ENCODE measurements around the gene ATG2A. TPM values are rescaled to one million over a fixed set of nuclear protein-coding genes. Genes with fewer than 3 reads are reported as not detected.

The ATG2A gene
- total and polyA plus RNA-seq, 10 of the 15 experiments (the other 5 are each of a cell fraction or from before 2014, with no cell fraction given): 0.08 to 19.0 (median 4.6) TPM

- no peak for TF ChIP-seq IRF5 (IDR thresholded peaks at IDR 0.05; ENCODE audit: borderline replicate concordance)
- TF ChIP-seq ZNF24 (IDR thresholded peaks at IDR 0.05): peak; percentile 42; the same call in 1 of the 2 replicates
- TF ChIP-seq HSF1 (IDR thresholded peaks at IDR 0.05; ENCODE audit: low read depth, low read length): no peak
- no peak for TF ChIP-seq NR2C2 (IDR thresholded peaks at IDR 0.05; ENCODE audit: borderline replicate concordance, control insufficient read depth, insufficient read length, low read depth)
- TF ChIP-seq USF1 (IDR thresholded peaks at IDR 0.05; ENCODE audit: borderline replicate concordance, extremely low read length, insufficient read depth, low read depth, low read length): no peak
- no peak for TF ChIP-seq NR2C1 (IDR thresholded peaks at IDR 0.05)
- TF ChIP-seq EZH2 (IDR thresholded peaks at IDR 0.05; ENCODE audit: borderline replicate concordance, control insufficient read depth, low read depth, low read length): 0 out of 2 replicates have a peak, but pooled peaks have one; percentile 74
- no peak for TF ChIP-seq IRF3 (IDR thresholded peaks at IDR 0.05)
- peak; percentile 89 for TF ChIP-seq ZSCAN29 (IDR thresholded peaks at IDR 0.05)
- peak; percentile 59 for TF ChIP-seq TAF1 (IDR thresholded peaks at IDR 0.05; ENCODE audit: borderline replicate concordance, low read depth, low read length)
- no peak for TF ChIP-seq USF2 (IDR thresholded peaks at IDR 0.05; ENCODE audit: borderline replicate concordance, low read depth, low read length)
- no peak for TF ChIP-seq CBX3 (IDR thresholded peaks at IDR 0.05; ENCODE audit: borderline replicate concordance, low read depth)
- no peak for TF ChIP-seq CHD4 (IDR thresholded peaks at IDR 0.05)
- TF ChIP-seq, protein P1, sequence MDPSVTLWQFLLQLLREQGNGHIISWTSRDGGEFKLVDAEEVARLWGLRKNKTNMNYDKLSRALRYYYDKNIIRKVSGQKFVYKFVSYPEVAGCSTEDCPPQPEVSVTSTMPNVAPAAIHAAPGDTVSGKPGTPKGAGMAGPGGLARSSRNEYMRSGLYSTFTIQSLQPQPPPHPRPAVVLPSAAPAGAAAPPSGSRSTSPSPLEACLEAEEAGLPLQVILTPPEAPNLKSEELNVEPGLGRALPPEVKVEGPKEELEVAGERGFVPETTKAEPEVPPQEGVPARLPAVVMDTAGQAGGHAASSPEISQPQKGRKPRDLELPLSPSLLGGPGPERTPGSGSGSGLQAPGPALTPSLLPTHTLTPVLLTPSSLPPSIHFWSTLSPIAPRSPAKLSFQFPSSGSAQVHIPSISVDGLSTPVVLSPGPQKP (IDR thresholded peaks at IDR 0.05; ENCODE audit: low read depth, low read length): no peak
- no peak for TF ChIP-seq RFX5 (IDR thresholded peaks at IDR 0.05; ENCODE audit: low read depth, low read length)
- peak; percentile 92 for TF ChIP-seq BCL11A (IDR thresholded peaks at IDR 0.05; ENCODE audit: low read depth, low read length)
- no peak for TF ChIP-seq SMAD1 (IDR thresholded peaks at IDR 0.05; ENCODE audit: low read depth, partially characterized antibody)
- peak; percentile 89 for TF ChIP-seq IKZF1 (conservative IDR thresholded peaks at IDR 0.05)
- TF ChIP-seq FOXK2 (IDR thresholded peaks at IDR 0.05): no peak
- no peak for TF ChIP-seq WRNIP1 (IDR thresholded peaks at IDR 0.05; ENCODE audit: borderline replicate concordance, low read depth, low read length)
- TF ChIP-seq MEF2A (IDR thresholded peaks at IDR 0.05; ENCODE audit: insufficient read depth, low read depth, low read length): peak; percentile 92
- no peak for TF ChIP-seq MTA3 (IDR thresholded peaks at IDR 0.05; ENCODE audit: borderline replicate concordance, low read length)
- peak; percentile 83 for TF ChIP-seq MTA2 (IDR thresholded peaks at IDR 0.05; ENCODE audit: low read depth)
Observed at GRCh38 chr11:64859542-64860414, 57.2 kb downstream of the ATG2A start (continued).
